K562 treated with DMSO at 1 percent for 12 hours (cell line): ENCODE data around the gene SPTSSB. TPM values are rescaled to one million over a fixed set of nuclear protein-coding genes. Genes with fewer than 3 reads are reported as not detected.

Experiments used
- total RNA-seq: library from RNA; unstranded; fragments of 300-600 nt; gene quantifications from 2 replicates; pipeline ENCODE4 v1.2.3, GENCODE V29; 2022; ENCODE audit not compliant: insufficient read depth

Gene SPTSSB, protein sequence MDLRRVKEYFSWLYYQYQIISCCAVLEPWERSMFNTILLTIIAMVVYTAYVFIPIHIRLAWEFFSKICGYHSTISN
- not detected in 2 replicates for total RNA-seq

DNA sequence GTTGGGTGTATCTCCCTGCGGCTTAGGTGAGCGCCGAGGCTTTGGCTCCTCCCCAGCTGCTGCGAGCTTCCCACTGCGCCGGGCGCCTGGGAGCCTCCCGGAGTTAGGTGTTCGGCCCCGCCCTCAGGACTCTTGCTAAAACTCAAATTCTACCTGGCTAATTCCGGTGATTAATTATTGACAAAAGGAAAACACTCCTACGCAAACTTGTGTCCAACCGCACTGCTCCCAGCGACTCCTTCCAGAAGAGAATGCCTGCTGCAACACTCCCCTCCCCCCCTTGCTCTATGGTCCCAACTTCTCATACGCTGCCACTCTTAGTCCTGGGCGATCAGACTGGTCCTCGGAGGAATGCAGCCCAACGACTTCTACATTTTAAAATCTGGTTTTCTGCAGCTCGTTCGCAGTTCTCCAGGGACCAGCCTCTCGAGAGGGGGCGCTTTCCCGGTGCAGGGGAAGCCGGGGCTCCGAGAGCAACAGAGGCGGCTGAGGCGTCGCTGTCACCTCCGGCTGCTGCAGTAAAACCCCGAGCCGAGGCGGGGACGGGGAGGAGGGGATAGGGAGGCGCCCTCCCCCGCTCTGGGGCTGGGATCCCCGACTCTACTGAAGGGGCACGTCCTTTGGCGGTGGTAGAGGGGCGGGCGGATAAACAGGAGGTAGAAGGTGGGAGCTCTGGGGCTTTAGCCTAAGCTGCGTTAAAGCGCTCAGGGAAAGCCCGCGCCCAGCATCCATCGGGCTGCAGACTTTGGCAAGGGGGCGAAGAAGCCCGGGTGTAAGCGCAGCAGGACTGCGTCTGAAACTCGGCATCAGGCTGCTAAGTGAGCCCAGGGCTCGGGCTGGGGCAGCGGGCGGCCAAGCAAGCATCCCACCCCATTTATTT, at the start of gene SPTSSB:
Gene SPTSSB (minus strand): TSS at position 77 of the 880 bp plus-strand sequence. CDS start 25,194 bp downstream, outside the sequence.

Other genes with a start within 250 kb of the SPTSSB start
- gene NMD3, start 150.2 kb downstream of the SPTSSB start, total RNA-seq = 28.5 and 52.7 TPM in 2 replicates
- not detected in 2 replicates for gene OTOL1, start 125.3 kb upstream of the SPTSSB start, total RNA-seq